Osteocyte (in vitro differentiated cells): ENCODE measurements around the gene DLG4. TPM values are rescaled to one million over a fixed set of nuclear protein-coding genes. Genes with fewer than 3 reads are reported as not detected.
"Not testable (repeated sequence)": the region's sequence is repeated elsewhere in the genome, so short reads cannot be mapped to it uniquely, and the experiment has no call there.

ENCODE experiments used
- DNase-seq: peaks from one replicate; pipeline ENCODE4 v3.0.0; 2021; ENCODE audit warnings: mixed read lengths; ENCODE audit not compliant: unreplicated experiment; ENCODE audit errors: extremely low spot score
- H3K27ac Mint-ChIP-seq: one replicate; pipeline ENCODE4 v1.8.0; 2021; ENCODE audit warnings: mild to moderate bottlenecking, mixed read lengths; ENCODE audit not compliant: unreplicated experiment
- H3K27me3 Mint-ChIP-seq: one replicate; pipeline ENCODE4 v1.8.0; 2021; ENCODE audit warnings: mixed read lengths; ENCODE audit not compliant: unreplicated experiment
- H3K36me3 Mint-ChIP-seq: one replicate; pipeline ENCODE4 v1.8.0; 2021; ENCODE audit warnings: mixed read lengths; ENCODE audit not compliant: unreplicated experiment
- H3K4me1 Mint-ChIP-seq: one replicate; pipeline ENCODE4 v1.8.0; 2021; ENCODE audit warnings: mixed read lengths; ENCODE audit not compliant: unreplicated experiment
- H3K4me3 Mint-ChIP-seq: one replicate; pipeline ENCODE4 v1.8.0; 2021; ENCODE audit warnings: mild to moderate bottlenecking, moderate library complexity, mixed read lengths; ENCODE audit not compliant: unreplicated experiment
- H3K9me3 Mint-ChIP-seq: one replicate; pipeline ENCODE4 v1.8.0; 2021; ENCODE audit warnings: mixed read lengths; ENCODE audit not compliant: unreplicated experiment
- CTCF ChIP-seq: fragments of 200-600 bp; sonication (generic); IDR thresholded peaks from 2 replicates; pipeline ENCODE4 v1.5.0; 2021; ENCODE audit warnings: antibody characterized with exemption, mild to moderate bottlenecking, moderate library complexity
- total RNA-seq: library from RNA; stranded (reverse); gene quantifications from 2 replicates; pipeline ENCODE4 v1.2.1, GENCODE V29; 2021

Gene DLG4
- total RNA-seq, 1 donor from 2014 or later: 38.5 TPM

DNA sequence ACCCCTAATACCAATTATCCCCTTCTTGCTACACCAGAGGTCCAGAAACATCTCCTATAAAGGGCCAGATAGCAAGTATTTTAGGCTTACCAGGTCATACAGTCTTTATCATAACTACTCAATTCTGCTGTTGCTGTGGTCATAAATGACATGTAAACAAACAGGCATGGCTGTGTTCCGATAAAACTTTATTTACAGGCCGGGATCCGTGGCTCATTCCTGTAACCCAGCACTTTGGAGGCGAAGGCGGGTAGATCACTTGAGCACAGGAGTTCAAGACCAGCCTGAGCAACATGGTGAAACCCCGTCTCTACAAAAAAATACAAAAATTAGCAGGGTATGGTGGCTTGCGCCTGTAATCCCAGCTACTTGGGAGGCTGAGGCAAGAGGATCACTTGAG is 52.8 kb downstream of the DLG4 start:
- Mint-ChIP-seq H3K36me3 (no peaks in the 10 kb centered on the region), H3K27me3 (peaks cover 12% of the 10 kb centered on the region), H3K4me1 (peaks cover 5% of the 10 kb centered on the region), H3K27ac (no peak overlapping the region), H3K4me3 (no peak overlapping the region), H3K9me3 (no peaks in the 10 kb centered on the region)
- TF ChIP-seq CTCF: no peak
- no peak for DNase-seq

- H3K36me3 Mint-ChIP-seq, H3K9me3 Mint-ChIP-seq, H3K4me1 Mint-ChIP-seq, H3K27ac Mint-ChIP-seq, DNase-seq, H3K4me3 Mint-ChIP-seq: not testable (repeated sequence)
- H3K27me3 Mint-ChIP-seq: peaks cover 32% of the 10 kb centered on the region
Observed at GRCh38 chr17:7159571-7159970, 60.1 kb downstream of the DLG4 start.

GRCh38 chr17:7158424-7158823 is 61.2 kb downstream of the DLG4 start:
- peaks cover 40% of the 10 kb centered on the region for H3K27me3 Mint-ChIP-seq
- not testable (repeated sequence) for H3K27ac Mint-ChIP-seq, DNase-seq, H3K4me1 Mint-ChIP-seq, H3K4me3 Mint-ChIP-seq, H3K9me3 Mint-ChIP-seq, H3K36me3 Mint-ChIP-seq

DNA sequence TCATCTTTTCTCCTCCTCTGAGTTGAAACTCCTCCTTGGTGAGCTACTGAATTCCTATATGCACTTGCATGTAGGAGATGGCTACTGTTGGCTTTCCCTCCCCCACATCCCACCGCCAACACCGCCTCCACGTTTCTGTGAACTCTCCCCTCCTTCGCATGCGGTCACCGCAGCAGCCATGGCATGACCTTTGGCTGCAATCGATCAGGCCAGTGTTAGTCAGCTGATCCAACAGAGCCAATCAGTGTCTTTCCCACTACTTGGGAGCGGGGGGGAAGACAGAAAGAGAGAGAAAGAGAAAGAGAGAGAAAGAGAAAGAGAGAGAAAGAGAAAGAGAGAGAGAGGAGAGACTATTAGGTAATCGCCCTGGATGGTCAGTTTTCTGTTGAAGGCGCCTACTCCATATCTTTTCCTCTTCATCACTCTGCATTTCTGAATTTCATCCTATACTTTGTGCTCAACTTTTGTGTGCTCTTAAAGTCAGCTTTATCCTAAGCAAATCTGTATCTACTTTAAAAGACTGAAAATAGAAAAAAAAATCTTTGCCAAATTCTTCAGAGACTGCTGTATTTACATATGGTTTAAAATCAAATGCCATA is 63.2 kb downstream of the DLG4 start:
- TF ChIP-seq CTCF: no peak
- H3K36me3 Mint-ChIP-seq: no peaks in the 10 kb centered on the region
- no peak overlapping the region for H3K4me3 Mint-ChIP-seq
- peaks cover 46% of the 10 kb centered on the region for H3K27me3 Mint-ChIP-seq
- no peaks in the 10 kb centered on the region for H3K4me1 Mint-ChIP-seq
- DNase-seq: no peak
- H3K27ac Mint-ChIP-seq: no peak overlapping the region
- no peaks in the 10 kb centered on the region for H3K9me3 Mint-ChIP-seq

DNA sequence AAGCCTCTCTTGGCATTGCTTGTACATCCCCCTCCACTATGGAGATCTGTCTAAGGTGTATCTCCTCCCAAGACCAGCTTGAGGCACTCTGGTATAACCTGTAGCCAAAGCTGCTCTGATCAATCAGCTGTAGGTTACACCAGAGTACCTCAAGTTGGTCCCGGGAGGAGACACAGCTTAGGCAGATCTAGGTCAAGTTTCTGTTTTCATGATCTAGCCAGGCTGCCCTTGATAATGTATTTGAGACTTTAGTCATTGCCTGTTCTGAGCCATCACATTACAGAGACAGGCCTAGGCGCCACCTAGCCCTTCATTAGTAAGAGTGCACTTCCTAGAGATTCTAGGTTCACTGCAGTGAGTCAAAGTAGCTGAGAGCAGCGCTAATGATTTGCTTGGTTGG is 71.9 kb downstream of the DLG4 start:
- Mint-ChIP-seq H3K4me3 (no peak overlapping the region), H3K4me1 (no peaks in the 10 kb centered on the region), H3K27ac (no peak overlapping the region), H3K36me3 (no peaks in the 10 kb centered on the region), H3K27me3 (peaks cover 19% of the 10 kb centered on the region), H3K9me3 (no peaks in the 10 kb centered on the region)
- no peak for TF ChIP-seq CTCF
- no peak for DNase-seq

DNA sequence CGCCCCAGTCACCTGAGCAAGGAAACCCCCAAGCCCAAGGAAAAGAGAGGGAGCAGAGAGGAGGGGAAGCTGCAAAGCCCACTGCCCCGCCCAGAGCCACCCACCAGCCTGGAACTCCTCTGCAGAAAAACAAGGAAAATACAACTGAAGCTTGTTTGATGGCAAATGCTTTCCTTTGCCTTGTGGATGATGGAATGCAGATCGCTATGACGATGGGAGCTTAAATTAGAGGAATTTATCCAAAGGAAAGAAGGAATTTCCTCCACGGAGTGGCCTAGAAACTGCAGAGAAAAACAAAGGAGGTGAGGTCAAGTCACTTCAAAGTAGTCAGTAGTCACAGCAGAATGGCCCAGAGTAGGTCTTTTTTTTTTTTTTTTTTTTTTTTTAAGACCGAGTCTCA is 73.5 kb downstream of the DLG4 start:
- TF ChIP-seq CTCF: no peak
- Mint-ChIP-seq H3K27ac (no peak overlapping the region), H3K36me3 (no peaks in the 10 kb centered on the region), H3K4me1 (no peaks in the 10 kb centered on the region), H3K9me3 (no peaks in the 10 kb centered on the region), H3K27me3 (peaks cover 19% of the 10 kb centered on the region), H3K4me3 (no peak overlapping the region)
- DNase-seq: no peak
